H1 (cell line): ENCODE results near the gene KDELR1. TPM values are rescaled to one million over a fixed set of nuclear protein-coding genes. Genes with fewer than 3 reads are reported as not detected.

ENCODE experiments used
- CTCF ChIA-PET: fragments of 300-600 bp; sonication (Branson Sonifier 250); formaldehyde crosslinking; loops from one replicate; lab custom pipeline; 2021; ENCODE audit not compliant: partially characterized antibody; lab: Charles Lee
- POLR2A ChIA-PET: fragments of 300-600 bp; sonication (Branson Sonifier 250); formaldehyde crosslinking; loops from one replicate; lab custom pipeline; 2021; ENCODE audit warnings: inconsistent platforms; ENCODE audit not compliant: partially characterized antibody; lab: Charles Lee
- DNase-seq, 2 experiments: peaks; one replicate each; pipeline versions ENCODE4 v3.0.0 to v3.0.0-alpha.2; 2010 to 2022; ENCODE audit warnings: low spot score in 2 of 2, low read depth in 1 of 2, mixed read lengths in 1 of 2
- FAIRE-seq: peaks from 2 replicates; lab custom pipeline; 2011; peaks lifted over from hg19 to GRCh38; lab: Jason Lieb, UNC
- H2AFZ ChIP-seq: 2 replicates; pipeline ENCODE4 v1.8.1; 2012; ENCODE audit warnings: low read length, inconsistent platforms
- H2AK5ac ChIP-seq: 2 replicates; pipeline ENCODE4 v1.6.1; 2013; ENCODE audit warnings: low read depth, low read length
- H2BK120ac ChIP-seq: replicated peaks from 2 replicates; pipeline ENCODE3; 2013; ENCODE audit warnings: low read depth, low read length, inconsistent platforms
- H2BK12ac ChIP-seq: 2 replicates; pipeline ENCODE4 v1.6.1; 2013; ENCODE audit warnings: low read depth, low read length
- H2BK15ac ChIP-seq: 2 replicates; pipeline ENCODE4 v1.6.1; 2013; ENCODE audit warnings: low read length
- H2BK20ac ChIP-seq: 2 replicates; pipeline ENCODE4 v1.6.1; 2013; ENCODE audit warnings: low read length
- H2BK5ac ChIP-seq: 2 replicates; pipeline ENCODE4 v1.6.1; 2013; ENCODE audit warnings: low read depth, low read length
- H3K14ac ChIP-seq: 2 replicates; pipeline ENCODE4 v1.6.1; 2013; ENCODE audit warnings: inconsistent platforms; ENCODE audit not compliant: insufficient read length
- H3K18ac ChIP-seq: 2 replicates; pipeline ENCODE4 v1.6.1; 2013; ENCODE audit warnings: low read length; ENCODE audit errors: extremely low read depth
- H3K23ac ChIP-seq: 2 replicates; pipeline ENCODE4 v1.6.1; 2013; ENCODE audit warnings: inconsistent platforms; ENCODE audit not compliant: insufficient read length
- H3K23me2 ChIP-seq: 2 replicates; pipeline ENCODE4 v1.6.1; 2013; ENCODE audit warnings: low read depth, low read length
- H3K27ac ChIP-seq: 2 replicates; pipeline ENCODE4 v1.6.1; 2011; ENCODE audit warnings: low read depth, low read length, inconsistent platforms
- H3K27me3 ChIP-seq, 4 experiments: replicated peaks in 1 of 4; 1 replicate in 1 of 4; 2 replicates in 3 of 4; pipeline versions ENCODE4 v1.6.1 to v1.8.1; 2011 to 2013; ENCODE audit warnings: low read length in 3 of 4, mild to moderate bottlenecking in 3 of 4, inconsistent platforms in 2 of 4, mixed read lengths in 2 of 4, moderate library complexity in 1 of 4; ENCODE audit not compliant: control insufficient read depth in 3 of 4, insufficient read depth in 3 of 4; ENCODE audit errors: extremely low read depth in 1 of 4
- H3K36me3 ChIP-seq, 4 experiments: 2 replicates each; pipeline versions ENCODE4 v1.6.1 to v1.8.1; 2011 to 2013; ENCODE audit warnings: mild to moderate bottlenecking in 4 of 4, low read length in 3 of 4, moderate library complexity in 2 of 4, control low read depth in 1 of 4, inconsistent platforms in 1 of 4; ENCODE audit not compliant: insufficient read depth in 4 of 4, control insufficient read depth in 2 of 4
- H3K4ac ChIP-seq: replicated peaks from 2 replicates; pipeline ENCODE3; 2013; ENCODE audit warnings: low read length, low read depth, mixed read lengths, inconsistent platforms; ENCODE audit not compliant: insufficient read length
- H3K4me1 ChIP-seq, 4 experiments: replicated peaks in 1 of 4; 1 replicate in 1 of 4; 2 replicates in 3 of 4; pipeline versions ENCODE4 v1.6.1 to v1.8.1; 2011 to 2013; ENCODE audit warnings: low read length in 3 of 4, inconsistent platforms in 2 of 4, mixed read lengths in 1 of 4; ENCODE audit not compliant: insufficient read depth in 4 of 4, control insufficient read depth in 3 of 4
- H3K4me2 ChIP-seq, 2 experiments: 2 replicates each; pipeline versions ENCODE4 v1.6.1 to v1.8.1; 2011 to 2013; ENCODE audit warnings: low read depth in 2 of 2, low read length in 2 of 2, control low read depth in 1 of 2, inconsistent platforms in 1 of 2, mild to moderate bottlenecking in 1 of 2; ENCODE audit not compliant: insufficient read depth in 1 of 2
- H3K4me3 ChIP-seq, 4 experiments: fragments of 200-600, 300-600 bp in 1 of 4; sonication (generic), shearing (Covaris generic), sonication (Bioruptor Twin) in 1 of 4; 2 replicates each; pipeline versions ENCODE4 v1.5.1 to v1.8.1; 2011 to 2016; ENCODE audit warnings: low read length in 4 of 4, low read depth in 3 of 4, control low read depth in 2 of 4, inconsistent platforms in 2 of 4, mild to moderate bottlenecking in 2 of 4, mixed read lengths in 1 of 4, moderate library complexity in 1 of 4; ENCODE audit not compliant: insufficient read depth in 2 of 4; ENCODE audit errors: extremely low read depth in 1 of 4
- H3K56ac ChIP-seq: replicated peaks from 2 replicates; pipeline ENCODE3; 2013; ENCODE audit warnings: low read depth, mild to moderate bottlenecking, mixed read lengths, low read length, inconsistent platforms; ENCODE audit not compliant: insufficient read length
- H3K79me1 ChIP-seq: 2 replicates; pipeline ENCODE4 v1.6.1; 2013; ENCODE audit warnings: low read depth, low read length, control low read depth
- H3K79me2 ChIP-seq, 2 experiments: 2 replicates each; pipeline versions ENCODE4 v1.6.1 to v1.8.1; 2012 to 2013; ENCODE audit warnings: low read length in 2 of 2, mild to moderate bottlenecking in 2 of 2, inconsistent platforms in 1 of 2; ENCODE audit not compliant: insufficient read depth in 2 of 2, control insufficient read depth in 1 of 2
- H3K9ac ChIP-seq, 4 experiments: replicated peaks in 1 of 4; 1 replicate in 1 of 4; 2 replicates in 3 of 4; pipeline versions ENCODE4 v1.6.1 to v1.8.1; 2011 to 2013; ENCODE audit warnings: low read depth in 3 of 4, low read length in 3 of 4, control low read depth in 2 of 4, mild to moderate bottlenecking in 2 of 4, moderate library complexity in 2 of 4, inconsistent platforms in 1 of 4; ENCODE audit errors: extremely low read depth in 1 of 4
- H3K9me3 ChIP-seq, 2 experiments: 2 replicates each; pipeline versions ENCODE4 v1.6.1 to v1.8.1; 2012 to 2013; ENCODE audit warnings: mild to moderate bottlenecking in 2 of 2, moderate library complexity in 2 of 2, control low read depth in 1 of 2, inconsistent platforms in 1 of 2, low read depth in 1 of 2, low read length in 1 of 2, mixed read lengths in 1 of 2; ENCODE audit not compliant: insufficient read depth in 2 of 2
- H4K20me1 ChIP-seq, 2 experiments: replicated peaks in 1 of 2; 2 replicates each; pipeline versions ENCODE3 to v1.8.1; 2011 to 2013; ENCODE audit warnings: inconsistent platforms in 2 of 2, low read length in 2 of 2, mild to moderate bottlenecking in 1 of 2; ENCODE audit not compliant: insufficient read depth in 2 of 2, control insufficient read depth in 1 of 2
- H4K5ac ChIP-seq: 2 replicates; pipeline ENCODE4 v1.6.1; 2013; ENCODE audit warnings: low read length, low read depth, mixed read lengths, inconsistent platforms; ENCODE audit not compliant: insufficient read length
- H4K8ac ChIP-seq: 2 replicates; pipeline ENCODE4 v1.8.0; 2013; ENCODE audit warnings: mild to moderate bottlenecking, moderate library complexity, low read length, inconsistent platforms; ENCODE audit not compliant: insufficient read depth; ENCODE audit errors: extremely low read depth
- H4K91ac ChIP-seq: replicated peaks from 2 replicates; pipeline ENCODE3; 2013; ENCODE audit warnings: low read length, mixed read lengths, inconsistent platforms; ENCODE audit not compliant: insufficient read length
- KDM1A ChIP-seq: fragments of 200-600, 300-600 bp; sonication (generic); IDR thresholded peaks from 2 replicates; pipeline ENCODE4 v1.7.1; 2016; ENCODE audit warnings: mild to moderate bottlenecking, low read length, borderline replicate concordance
- TAF7 ChIP-seq: optimal IDR thresholded peaks from 2 replicates; pipeline ENCODE3; 2011; ENCODE audit warnings: low read depth, mild to moderate bottlenecking, inconsistent platforms, low read length, moderate library complexity, borderline replicate concordance
- WGBS, 2 experiments: shearing (Covaris generic) in 1 of 2; methylation state at CpG; one replicate each; pipeline versions ENCODE4 v1.1.6 to v1.1.7; 2013 to 2015; ENCODE audit warnings: low lambda C conversion rate in 2 of 2, mixed read lengths in 2 of 2, inconsistent platforms in 1 of 2, low coverage in 1 of 2, missing lambda C conversion rate in 1 of 2; ENCODE audit not compliant: insufficient replicate concordance in 2 of 2, insufficient coverage in 1 of 2, insufficient read length in 1 of 2; ENCODE audit errors: extremely low coverage in 1 of 2, missing lambda C conversion rate in 1 of 2; 5-methylcytosine and 5-hydroxymethylcytosine counted together
- polyA plus RNA-seq, 7 experiments: library from polyadenylated mRNA; depleted of rRNA in 3 of 7; stranded (reverse) in 5 of 7; unstranded in 2 of 7; fragments of >200 nt in 5 of 7; fragments of 200-250 nt in 2 of 7; gene quantifications; 1 replicate in 5 of 7; 2 replicates in 1 of 7; 4 replicates in 1 of 7; pipeline versions ENCODE4 v1.2.1 to v1.2.3, GENCODE V29; 2011 to 2013; ENCODE audit warnings: missing spikeins in 2 of 7, mixed read lengths in 2 of 7
- total RNA-seq: library from RNA; stranded (reverse); fragmentation: NEBNext Ultra II Directional; extraction: Animal tissue kit (Norgen Biotek cat#: 25700); gene quantifications from 2 replicates; pipeline ENCODE4 v1.2.1, GENCODE V29; 2021

Gene KDELR1
- total and polyA plus RNA-seq, 2 of the 8 experiments (the other 6 are each of a cell fraction or from before 2014, with no cell fraction given): 225 to 231 TPM

GRCh38 chr19:48341515-48342413 lies 49.6 kb downstream of the KDELR1 start:
- 75 to 92% methylated on average over 1 to 9 of the region's 10 CpGs for WGBS, 2 experiments
- H4K20me1 ChIP-seq: no peaks in the 10 kb centered on the region
- no peak overlapping the region for H3K56ac ChIP-seq
- no peak overlapping the region for H4K5ac ChIP-seq
- no peak overlapping the region for H3K27ac ChIP-seq
- no peaks in the 10 kb centered on the region for H3K27me3 ChIP-seq
- H2AFZ ChIP-seq: no peak overlapping the region
- no peaks in the 10 kb centered on the region for H3K79me2 ChIP-seq
- no peak overlapping the region for H3K23ac ChIP-seq
- no peak overlapping the region for H4K8ac ChIP-seq
- H3K14ac ChIP-seq: no peak overlapping the region
- H3K4me2 ChIP-seq: no peak overlapping the region
- ChIA-PET CTCF (interaction anchor here (0.6 to 4.4 kb wide), 12 partner anchors 8 to 139 kb away, joined by 3 to 29 read pairs (median 4); no protein-coding TSS in a partner anchor), POLR2A (interaction anchor here (0.6 to 0.9 kb wide), 2 partner anchors 8 to 53 kb away, joined by 3 to 4 read pairs; no protein-coding TSS in a partner anchor)
- H2BK15ac ChIP-seq: no peak overlapping the region
- H3K23me2 ChIP-seq: no peaks in the 10 kb centered on the region; the same call in 1 of the 2 replicates
- no peak overlapping the region for H3K18ac ChIP-seq
- H3K4ac ChIP-seq: no peak overlapping the region
- no peak overlapping the region for H4K91ac ChIP-seq
- no peak overlapping the region for H2AK5ac ChIP-seq
- no peaks in the 10 kb centered on the region for H3K9me3 ChIP-seq
- no peak overlapping the region for H2BK5ac ChIP-seq
- no peak overlapping the region for H3K4me3 ChIP-seq
- DNase-seq (no peak), FAIRE-seq (no peak)
- H3K36me3 ChIP-seq: no peaks in the 10 kb centered on the region
- no peak overlapping the region for H2BK20ac ChIP-seq
- H3K4me1 ChIP-seq: peaks cover 0 to 4% (median under 1%) of the 10 kb centered on the region in 4 experiments; a peak in 2 of 7 replicates
- TF ChIP-seq KDM1A (peak; percentile 89; the same call in 1 of the 2 replicates), TAF7 (no peak)
- no peak overlapping the region for H2BK120ac ChIP-seq
- H3K79me1 ChIP-seq: no peaks in the 10 kb centered on the region
- no peak overlapping the region for H2BK12ac ChIP-seq
- H3K9ac ChIP-seq: no peak overlapping the region
